ENCODE results near the gene ELOVL1.
A peak's percentile ranks its signal among the peaks of the same experiment; 100 is the strongest.
"Not testable (repeated sequence)": the region's sequence is repeated elsewhere in the genome, so short reads cannot be mapped to it uniquely, and the experiment has no call there.

Gene ELOVL1

GRCh38 chr1:43386676-43387075 is 18.9 kb upstream of the ELOVL1 start:
- no peak for DNase-seq
- intact Hi-C loops (cut with DNase I) = loop anchor here (5.0 to 10.0 kb wide), 2 partner anchors 58 to 149 kb away; no protein-coding TSS in a partner anchor

GRCh38 chr1:43383449-43383848 is 15.6 kb upstream of the ELOVL1 start:
- intact Hi-C loops (cut with DNase I) = loop anchor here (10.0 kb wide), 1 partner anchor 61 kb away; no protein-coding TSS in a partner anchor
- DNase-seq = peak in 38 of 42 donors; percentile 26 to 83 (median 60)

DNA sequence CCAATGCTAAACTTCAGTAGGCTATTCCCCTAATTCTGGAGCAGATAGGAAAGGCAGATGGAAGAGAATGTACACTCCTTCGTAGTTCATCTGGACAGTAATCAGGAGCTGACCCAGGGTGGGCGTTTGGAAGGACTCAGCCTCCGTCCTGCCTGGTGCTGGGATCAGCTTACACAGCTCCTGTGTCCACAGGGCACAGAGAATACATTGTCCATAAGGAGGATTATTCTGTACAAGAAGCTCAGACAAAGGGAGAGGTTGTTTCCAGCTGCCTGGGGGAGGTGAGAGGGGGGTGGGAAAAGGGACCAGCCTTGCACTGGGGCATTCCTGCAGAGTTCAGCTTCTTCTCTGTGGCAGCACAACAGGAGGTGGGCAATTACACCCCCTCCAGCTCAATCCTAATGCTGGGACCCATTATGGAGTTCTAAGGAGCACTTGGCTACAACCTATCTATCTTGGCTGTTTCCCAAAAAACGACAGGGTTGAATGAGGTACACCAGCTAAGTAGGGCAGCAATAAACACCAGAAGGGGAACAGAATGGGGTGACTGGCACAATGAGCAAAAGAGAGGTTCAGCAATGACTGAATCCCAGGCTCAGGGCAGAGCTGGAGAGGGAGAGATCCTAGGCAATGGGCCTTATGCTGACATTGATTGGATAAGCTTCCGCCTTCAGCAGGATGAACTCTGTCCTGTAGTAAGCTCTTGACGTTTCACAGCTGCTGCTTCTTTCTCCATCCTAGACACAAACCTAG is 14.4 kb upstream of the ELOVL1 start:
- peak; percentile 41 to 88 (median 74) for DNase-seq
- intact Hi-C loops (cut with DNase I) = loop anchor here (10.0 kb wide), 1 partner anchor 63 kb away; no protein-coding TSS in a partner anchor

DNA sequence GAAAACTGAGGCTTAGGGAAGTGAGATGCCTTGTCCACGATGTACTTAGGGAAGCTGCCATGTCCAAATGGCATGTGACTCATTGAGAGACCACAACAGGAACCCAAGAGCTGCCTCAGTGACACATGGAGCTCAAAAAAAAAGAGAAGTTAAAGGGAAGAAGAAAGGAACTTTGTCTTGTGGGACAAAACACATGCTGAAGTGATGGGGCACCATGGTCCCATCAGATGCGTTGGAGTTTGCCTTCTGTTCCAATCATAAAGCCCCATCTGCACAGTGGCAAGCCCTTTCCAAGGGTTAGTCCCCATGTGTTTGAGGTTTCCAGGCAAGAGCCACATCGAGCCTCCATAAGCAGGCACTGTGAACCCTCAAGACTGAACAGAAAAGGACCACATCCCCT is 13.8 kb upstream of the ELOVL1 start:
- peak in 25 of 42 donors; percentile 16 to 75 (median 37) for DNase-seq
- intact Hi-C loops (cut with DNase I) = loop anchor here (10.0 kb wide), 1 partner anchor 63 kb away; no protein-coding TSS in a partner anchor

DNA sequence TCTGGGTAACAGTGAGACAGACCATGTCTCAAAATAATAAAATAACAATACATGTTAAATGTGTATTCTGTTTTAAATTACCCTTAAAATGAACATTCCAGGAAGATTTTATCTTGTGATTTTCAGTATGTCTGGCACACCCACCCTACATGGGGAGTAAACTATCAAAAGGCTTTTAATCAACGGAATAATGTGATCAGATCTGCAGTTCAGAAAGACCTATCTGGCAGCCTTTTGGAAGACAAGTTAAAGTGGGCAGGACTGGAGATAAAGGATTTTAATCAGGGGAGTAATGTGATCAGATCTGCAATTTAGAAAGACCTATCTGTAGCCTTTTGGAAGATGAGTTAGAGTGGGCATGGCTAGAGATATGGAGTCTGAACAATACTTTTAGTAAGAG is 11.7 kb upstream of the ELOVL1 start:
- intact Hi-C loops (cut with DNase I) = no loop called here
- DNase-seq = no peak

DNA sequence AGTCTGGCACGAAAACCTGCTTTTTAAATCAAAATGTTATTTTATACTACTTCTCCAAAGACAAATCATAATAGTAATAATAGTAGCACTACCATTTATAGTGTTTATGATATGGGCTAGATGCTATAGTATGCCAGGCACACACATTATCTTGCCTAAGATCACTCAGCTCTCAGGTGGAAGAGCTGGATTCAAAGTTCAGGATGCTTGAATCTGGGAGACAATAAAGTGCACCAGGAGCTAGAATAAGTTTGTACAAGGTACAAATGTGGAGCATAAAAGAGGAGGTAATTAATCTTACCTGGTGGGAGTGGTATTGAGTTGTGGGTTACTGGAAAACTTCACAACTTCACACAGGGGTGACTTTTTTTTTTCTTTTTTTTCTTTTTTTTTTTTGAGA is 10.0 kb upstream of the ELOVL1 start:
- intact Hi-C loops (cut with DNase I) = no loop called here
- DNase-seq = no peak

- intact Hi-C loops (cut with DNase I) = no loop called here
- no peak for DNase-seq
Measured at GRCh38 chr1:43376723-43377235, 9.0 kb upstream of the ELOVL1 start.

- DNase-seq = peak in 8 of 42 donors; percentile 15 to 68 (median 36)
- intact Hi-C loops (cut with DNase I) = no loop called here
Measured at GRCh38 chr1:43373066-43373940, 5.5 kb upstream of the ELOVL1 start.

DNA sequence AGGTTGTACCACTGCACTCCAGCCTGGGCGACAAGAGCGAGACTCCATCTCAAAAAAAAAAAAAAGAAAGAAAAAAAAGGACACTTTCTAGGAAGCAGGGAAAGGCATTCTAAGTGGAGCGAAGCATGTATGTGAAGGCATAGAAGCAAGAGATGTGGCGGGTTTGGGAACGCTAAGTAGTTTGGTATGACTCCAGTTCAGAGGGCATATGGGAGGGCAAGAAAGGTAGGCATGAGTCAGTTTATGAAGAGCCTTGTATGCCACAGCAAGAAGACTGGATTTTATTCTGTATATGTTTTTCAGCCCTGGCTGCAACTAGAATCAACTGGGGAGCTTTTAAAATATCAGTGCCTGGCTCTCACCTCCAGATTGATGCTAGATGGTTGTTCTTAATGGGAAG is 4.4 kb upstream of the ELOVL1 start:
- intact Hi-C loops (cut with DNase I) = no loop called here
- no peak for DNase-seq

- DNase-seq = no peak
- intact Hi-C loops (cut with DNase I) = no loop called here
Measured at GRCh38 chr1:43370564-43370963, 2.8 kb upstream of the ELOVL1 start.

- intact Hi-C loops (cut with DNase I) = not testable (repeated sequence)
Measured at GRCh38 chr1:43369779-43370178, 2.0 kb upstream of the ELOVL1 start.

GRCh38 chr1:43368646-43369020 is 822 bp upstream of the ELOVL1 start:
- intact Hi-C loops (cut with DNase I) = no loop called here
- DNase-seq = no peak

More at GRCh38 chr1:43369779-43370178, 2.0 kb upstream of the ELOVL1 start:
- DNase-seq = not testable (repeated sequence)

DNA sequence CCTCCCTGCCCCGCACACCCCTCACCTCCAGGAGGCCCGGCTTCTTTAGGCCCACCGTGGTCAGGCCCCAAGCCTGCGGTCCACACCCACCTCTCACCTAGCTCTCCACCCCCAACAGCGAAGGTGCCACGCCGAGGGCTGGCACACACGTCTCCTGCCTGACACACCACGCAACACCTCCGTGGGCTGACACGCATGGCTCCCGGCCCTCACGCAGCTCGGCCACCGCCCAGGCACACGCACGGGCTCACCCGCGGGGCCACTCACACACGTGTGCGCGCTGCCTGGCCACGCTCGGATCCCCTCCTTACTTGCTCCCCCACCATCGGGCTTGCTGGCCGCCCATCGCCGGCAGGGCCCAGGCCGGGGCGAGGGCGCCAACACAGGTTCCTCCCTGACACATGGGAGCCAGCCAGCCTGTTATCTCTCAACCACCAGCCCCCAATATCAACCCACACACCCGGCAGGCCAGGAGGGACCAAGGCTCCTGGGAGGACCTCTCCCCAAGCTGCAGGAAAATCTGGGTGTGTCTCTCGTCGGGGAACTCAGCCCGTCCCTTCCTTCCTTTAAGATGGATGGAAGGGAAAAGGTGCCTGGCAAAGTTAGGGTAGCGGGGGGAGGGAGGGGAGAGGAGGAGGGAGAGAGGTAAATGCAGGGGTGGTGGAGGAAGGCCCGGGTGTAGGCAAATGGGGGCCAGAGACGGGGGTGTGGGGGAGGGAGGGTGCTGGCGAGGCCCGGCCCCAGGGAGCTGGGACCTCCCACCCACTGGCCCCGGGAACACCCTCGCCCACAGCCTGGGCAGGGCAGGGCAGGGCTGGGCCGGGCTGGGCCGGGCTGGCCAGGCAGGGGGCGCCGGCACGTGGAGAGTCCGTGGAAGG is 546 bp downstream of the ELOVL1 start:
- no peak for DNase-seq
- intact Hi-C loops (cut with DNase I) = no loop called here

DNA sequence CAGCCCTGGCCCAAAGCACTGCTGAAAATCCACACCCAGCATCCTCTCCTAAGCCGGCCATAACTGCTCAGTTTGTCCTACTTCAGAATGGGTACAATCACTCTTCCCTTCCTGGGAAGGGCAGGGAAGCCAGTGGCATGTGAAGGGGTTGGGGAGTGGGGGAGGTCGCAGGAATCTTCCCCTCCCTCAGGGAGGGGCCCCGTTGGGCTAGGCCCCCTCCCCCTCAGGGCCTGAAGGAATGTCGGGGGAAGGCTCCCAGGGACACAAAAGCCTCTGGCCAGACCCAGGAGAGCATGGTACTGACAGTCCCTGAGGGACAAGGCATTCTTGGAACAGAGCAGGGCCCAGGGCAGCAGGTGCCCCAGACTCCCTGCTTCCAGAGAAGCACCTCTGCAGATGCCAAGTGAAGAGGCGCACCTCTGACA is 1.2 kb downstream of the ELOVL1 start:
- intact Hi-C loops (cut with DNase I) = no loop called here
- no peak for DNase-seq

DNA sequence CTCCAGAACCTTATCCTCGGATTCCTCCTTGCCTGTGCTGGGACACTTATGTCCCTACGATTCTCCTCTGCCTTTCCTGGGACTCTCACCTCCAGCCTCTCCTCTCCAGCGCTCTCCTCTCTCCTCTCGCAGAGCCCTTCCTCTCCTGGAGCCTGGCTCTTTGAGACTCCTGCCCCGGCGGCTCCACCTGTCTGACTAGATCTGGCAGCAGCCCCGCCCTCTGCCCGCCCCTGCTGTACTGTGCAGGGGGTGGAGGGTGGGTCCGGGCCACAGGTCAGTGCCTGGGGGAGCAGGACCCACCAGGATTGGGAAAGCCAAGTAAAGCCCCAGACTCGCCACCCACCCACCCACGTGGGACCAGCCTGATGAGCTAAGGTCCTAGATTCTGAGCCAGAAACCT is 1.6 kb downstream of the ELOVL1 start:
- intact Hi-C loops (cut with DNase I) = no loop called here
- DNase-seq = no peak

DNA sequence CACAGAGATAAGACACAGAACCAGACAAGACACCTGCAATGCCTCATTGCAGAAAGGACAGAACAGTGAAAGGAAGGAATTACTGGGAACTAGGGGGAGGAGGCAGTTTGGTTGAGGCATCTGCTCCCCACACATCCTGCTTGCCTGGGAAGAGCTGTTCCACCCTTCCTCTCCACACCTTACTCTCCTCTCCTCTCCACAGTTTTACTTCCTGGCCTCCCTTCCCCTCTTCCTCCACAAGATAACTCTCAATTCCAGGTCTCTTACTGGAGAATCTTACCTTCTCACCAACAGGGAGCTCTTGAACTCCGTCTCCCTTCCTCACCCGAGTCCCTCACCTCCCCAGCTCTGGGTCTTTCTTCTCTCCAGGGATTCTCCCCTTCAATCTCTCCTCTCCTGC is 2.1 kb downstream of the ELOVL1 start:
- no peak for DNase-seq
- intact Hi-C loops (cut with DNase I) = no loop called here

- intact Hi-C loops (cut with DNase I) = no loop called here
- no peak for DNase-seq
Measured at GRCh38 chr1:43363935-43364525, 3.8 kb downstream of the ELOVL1 start.

- intact Hi-C loops (cut with DNase I) = no loop called here
Measured at GRCh38 chr1:43363283-43363934, 4.4 kb downstream of the ELOVL1 start.

More at GRCh38 chr1:43363283-43363934, 4.4 kb downstream of the ELOVL1 start:
- DNase-seq = no peak
